HG02571 (cell line): ENCODE measurements around the gene TPX2.
A peak's percentile ranks its signal among the peaks of the same experiment; 100 is the strongest.

ENCODE experiments used
- ATAC-seq: cut with Tn5 transposase; IDR thresholded peaks from one replicate; pipeline ENCODE4 v1.9.1; 2021; ENCODE audit warnings: mild to moderate bottlenecking, moderate library complexity; ENCODE audit not compliant: unreplicated experiment

TPX2 gene, protein sequence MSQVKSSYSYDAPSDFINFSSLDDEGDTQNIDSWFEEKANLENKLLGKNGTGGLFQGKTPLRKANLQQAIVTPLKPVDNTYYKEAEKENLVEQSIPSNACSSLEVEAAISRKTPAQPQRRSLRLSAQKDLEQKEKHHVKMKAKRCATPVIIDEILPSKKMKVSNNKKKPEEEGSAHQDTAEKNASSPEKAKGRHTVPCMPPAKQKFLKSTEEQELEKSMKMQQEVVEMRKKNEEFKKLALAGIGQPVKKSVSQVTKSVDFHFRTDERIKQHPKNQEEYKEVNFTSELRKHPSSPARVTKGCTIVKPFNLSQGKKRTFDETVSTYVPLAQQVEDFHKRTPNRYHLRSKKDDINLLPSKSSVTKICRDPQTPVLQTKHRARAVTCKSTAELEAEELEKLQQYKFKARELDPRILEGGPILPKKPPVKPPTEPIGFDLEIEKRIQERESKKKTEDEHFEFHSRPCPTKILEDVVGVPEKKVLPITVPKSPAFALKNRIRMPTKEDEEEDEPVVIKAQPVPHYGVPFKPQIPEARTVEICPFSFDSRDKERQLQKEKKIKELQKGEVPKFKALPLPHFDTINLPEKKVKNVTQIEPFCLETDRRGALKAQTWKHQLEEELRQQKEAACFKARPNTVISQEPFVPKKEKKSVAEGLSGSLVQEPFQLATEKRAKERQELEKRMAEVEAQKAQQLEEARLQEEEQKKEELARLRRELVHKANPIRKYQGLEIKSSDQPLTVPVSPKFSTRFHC

DNA sequence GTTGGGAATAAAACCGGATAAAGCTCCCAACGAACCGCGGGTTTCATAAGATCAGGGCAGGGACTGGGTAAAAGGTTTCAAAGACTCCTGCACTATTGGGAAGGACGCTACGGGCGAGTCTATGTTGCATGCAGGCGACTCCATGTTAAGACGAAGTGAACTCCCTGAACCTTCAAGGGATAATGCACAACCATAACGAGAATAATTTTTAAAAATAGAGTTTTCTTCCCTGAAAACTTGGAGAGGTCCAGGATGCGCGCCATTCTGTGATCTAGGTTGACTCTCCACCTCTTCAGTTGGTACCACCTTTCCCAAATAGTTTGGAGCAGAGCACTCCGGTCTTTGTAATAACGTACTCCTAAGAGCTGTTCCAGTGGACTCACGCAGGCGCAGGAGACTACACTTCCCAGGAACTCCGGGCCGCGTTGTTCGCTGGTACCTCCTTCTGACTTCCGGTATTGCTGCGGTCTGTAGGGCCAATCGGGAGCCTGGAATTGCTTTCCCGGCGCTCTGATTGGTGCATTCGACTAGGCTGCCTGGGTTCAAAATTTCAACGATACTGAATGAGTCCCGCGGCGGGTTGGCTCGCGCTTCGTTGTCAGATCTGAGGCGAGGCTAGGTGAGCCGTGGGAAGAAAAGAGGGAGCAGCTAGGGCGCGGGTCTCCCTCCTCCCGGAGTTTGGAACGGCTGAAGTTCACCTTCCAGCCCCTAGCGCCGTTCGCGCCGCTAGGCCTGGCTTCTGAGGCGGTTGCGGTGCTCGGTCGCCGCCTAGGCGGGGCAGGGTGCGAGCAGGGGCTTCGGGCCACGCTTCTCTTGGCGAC is at the start of gene TPX2:
Gene TPX2 (plus strand): TSS at position 562 of the 821 bp plus-strand sequence. CDS start 18,187 bp downstream, outside the sequence.
- peak; percentile 98 for ATAC-seq

GRCh38 chr20:31690124-31690666 is 48.9 kb upstream of the TPX2 start:
- no peak for ATAC-seq

DNA sequence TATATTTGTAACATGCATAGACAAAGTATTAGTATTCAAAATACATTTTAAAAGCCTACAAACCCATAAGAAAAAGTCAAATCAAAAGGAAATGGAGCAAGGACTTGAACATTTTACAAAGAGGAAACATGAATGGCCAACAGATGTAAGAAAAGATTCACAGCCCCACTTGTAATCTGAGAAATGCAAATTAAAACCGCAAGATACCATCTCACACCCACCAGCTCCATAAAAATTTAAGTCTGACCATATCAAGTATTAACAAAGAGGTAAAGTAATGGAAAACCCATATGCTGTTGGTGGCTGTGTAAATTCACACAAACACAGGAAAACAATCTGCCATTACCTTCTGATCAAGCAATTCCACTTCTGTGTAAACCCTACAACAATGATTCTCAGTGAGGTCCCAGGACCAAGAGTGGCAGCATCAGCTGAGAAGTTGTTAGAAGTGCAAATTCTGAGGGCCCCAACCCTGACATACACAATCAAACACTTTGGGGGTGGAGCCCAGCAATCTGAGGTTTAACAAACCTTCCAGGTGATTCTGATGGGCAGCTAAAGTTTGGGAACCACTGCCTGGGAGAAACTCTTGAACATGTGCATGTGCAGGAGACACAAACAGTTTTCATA is 47.3 kb upstream of the TPX2 start:
- no peak for ATAC-seq

DNA sequence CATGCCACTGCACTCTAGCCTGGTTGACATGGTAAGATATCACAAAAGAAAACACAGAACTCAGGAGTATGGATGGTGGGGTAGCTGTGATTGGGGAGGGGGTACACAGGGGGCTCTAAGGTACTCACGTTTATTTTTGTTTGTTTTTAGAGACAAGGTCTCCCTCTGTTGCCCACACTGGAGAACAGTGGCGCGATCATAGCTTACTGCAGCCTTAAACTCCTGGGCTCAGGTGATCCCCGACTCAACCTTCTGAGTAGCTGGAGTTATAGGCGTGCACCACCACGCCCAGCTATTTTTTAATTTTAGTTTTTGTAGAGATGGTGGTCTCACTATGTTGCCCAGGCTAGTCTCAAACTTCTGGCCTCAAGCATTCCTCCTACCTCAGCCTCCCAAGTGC is 45.7 kb upstream of the TPX2 start:
- no peak for ATAC-seq

GRCh38 chr20:31693987-31694661 is 45.0 kb upstream of the TPX2 start:
- ATAC-seq: no peak

- no peak for ATAC-seq
Measured at GRCh38 chr20:31694842-31695593, 44.1 kb upstream of the TPX2 start.

GRCh38 chr20:31695849-31696804 is 43.0 kb upstream of the TPX2 start:
- no peak for ATAC-seq

DNA sequence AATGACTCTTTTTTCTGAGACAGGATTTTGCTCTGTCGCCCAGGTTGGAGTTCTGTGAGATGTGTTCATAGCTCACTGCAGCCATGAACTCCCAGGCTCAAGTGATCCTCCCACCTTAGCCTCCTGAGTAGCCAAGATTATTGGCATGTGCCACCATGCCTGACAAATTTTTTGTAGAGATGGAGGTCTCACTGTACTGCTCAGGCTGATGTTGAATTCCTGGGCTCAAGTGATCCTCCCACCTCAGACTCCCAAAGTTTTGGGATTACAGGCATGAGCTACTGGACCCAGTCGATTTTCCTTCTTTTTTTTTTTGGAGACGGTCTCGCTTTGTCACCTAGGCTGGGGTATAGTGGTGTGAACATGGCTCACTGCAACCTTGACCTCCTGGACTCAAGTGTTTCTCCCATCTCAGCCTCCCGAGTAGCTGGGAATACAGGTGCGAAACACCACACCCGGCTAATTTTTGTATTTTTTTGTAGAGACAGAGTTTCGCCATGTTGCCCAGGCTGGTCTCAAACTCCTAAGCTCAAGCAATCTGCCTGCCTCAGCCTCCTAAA is 40.8 kb upstream of the TPX2 start:
- no peak for ATAC-seq

GRCh38 chr20:31698803-31699718 is 40.0 kb upstream of the TPX2 start:
- ATAC-seq: peak; percentile 88

DNA sequence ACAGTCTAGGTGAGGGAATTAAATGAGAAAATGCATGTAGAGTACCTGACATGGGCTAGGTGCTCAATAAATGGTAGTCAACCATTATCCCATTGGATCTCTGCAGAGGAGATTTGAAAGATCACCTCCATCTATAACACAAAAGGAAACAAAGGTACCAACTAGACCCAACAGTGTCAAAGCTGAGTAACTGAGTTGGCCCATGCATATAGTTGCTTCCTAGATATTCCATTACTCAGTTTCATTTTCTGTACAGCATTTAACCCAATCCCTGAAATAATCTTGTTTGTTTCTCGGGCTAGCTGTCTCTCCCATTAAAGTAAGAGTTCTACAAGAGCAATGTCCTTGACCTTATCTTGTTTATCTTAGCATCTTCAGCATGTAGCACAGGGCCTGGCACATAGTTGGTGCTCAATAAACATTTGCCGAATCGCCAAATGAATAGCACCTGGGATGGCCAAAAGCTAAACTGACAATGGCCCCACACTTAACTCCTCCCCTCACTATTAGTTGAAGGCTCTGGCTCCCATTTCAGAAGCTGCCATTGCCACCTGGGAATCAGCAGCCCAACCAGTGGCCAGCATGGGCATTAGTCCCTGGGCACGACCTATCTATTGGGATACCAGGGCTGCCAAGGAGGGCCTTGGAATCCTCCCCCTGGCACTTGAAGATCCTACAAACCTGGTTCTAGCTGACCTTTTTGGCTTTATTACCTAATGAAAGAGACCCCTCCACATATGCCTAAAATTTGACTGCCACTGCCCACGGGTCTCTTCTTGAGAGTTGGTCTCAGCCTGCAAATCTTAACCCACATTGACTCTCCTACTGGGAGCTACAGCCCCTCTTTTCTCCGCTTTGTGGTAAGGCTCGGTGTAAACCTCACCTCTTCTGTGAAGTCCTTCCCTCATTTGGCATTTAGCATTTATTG is 39.0 kb upstream of the TPX2 start:
- ATAC-seq: no peak

DNA sequence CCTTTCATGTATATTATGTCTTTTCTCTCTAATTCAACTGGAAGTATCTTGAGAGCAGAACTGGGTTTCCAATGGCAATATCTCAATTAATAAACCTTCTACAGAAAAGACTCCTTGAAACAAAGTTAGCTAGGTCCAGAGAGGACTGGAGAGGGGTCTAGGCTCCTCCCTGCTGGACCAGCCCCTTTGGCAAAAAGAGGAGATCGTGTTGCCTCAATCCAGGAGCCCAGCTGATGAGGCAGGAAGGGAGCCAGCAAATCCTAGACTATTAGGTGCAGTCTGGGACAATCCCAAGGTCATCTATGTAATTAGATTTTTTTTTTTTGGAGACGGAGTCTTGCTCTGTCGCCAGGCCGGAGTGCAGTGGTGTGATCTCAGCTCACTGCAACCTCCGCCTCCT is 38.3 kb upstream of the TPX2 start:
- ATAC-seq: no peak

- ATAC-seq: no peak
Measured at GRCh38 chr20:31701591-31701990, 37.5 kb upstream of the TPX2 start.

GRCh38 chr20:31704225-31705119 is 34.6 kb upstream of the TPX2 start:
- ATAC-seq: no peak

DNA sequence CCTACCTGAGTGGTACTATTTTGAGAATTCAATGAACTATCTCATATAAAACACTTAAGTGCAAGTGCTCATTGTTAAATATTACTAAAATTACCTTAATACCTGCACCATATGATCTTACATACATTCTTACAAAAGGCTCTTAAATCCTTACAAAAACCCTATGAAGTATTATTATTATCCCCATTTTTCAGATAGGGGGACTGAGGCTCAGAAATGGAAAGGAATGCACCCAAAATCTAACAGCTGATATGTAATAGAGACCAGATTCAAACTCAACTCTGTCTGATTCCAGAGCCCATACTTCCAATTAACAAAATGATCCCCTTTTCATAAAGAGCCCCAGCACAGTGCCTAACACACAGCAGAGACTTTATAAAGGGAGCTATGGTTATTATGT is 33.9 kb upstream of the TPX2 start:
- ATAC-seq: no peak
